ENCODE data around the gene ITIH3.

DNA sequence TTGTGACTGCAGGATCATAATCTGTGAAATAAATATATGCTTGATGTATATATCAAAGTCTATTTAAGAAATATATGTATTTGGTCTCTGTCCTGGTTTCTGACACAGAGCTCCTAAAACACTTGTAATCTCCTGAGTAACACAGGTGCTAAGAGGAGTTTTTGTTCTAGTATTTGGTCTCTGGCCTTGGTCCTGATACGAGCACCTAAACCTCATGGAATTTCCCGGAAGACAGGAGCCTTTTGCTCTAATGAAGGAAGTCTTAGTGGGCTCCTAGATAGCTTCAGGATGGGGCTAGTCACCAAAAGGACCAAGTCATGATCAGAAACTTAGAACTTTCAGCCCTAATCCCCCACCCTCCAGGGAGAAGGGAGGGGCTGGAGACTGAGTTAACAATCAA is 59.4 kb downstream of the ITIH3 start:
- TF ChIP-seq RAD21 (IDR thresholded peaks at IDR 0.05; ENCODE audit: insufficient read depth, low read depth, low read length) (no peak), GABPA (IDR thresholded peaks at IDR 0.05; ENCODE audit: low read depth) (no peak), CBFB (IDR thresholded peaks at IDR 0.05; ENCODE audit: low read depth) (no peak), MXI1 (IDR thresholded peaks at IDR 0.05; ENCODE audit: low read depth, low read length) (no peak), RB1 (IDR thresholded peaks at IDR 0.05; ENCODE audit: borderline replicate concordance) (no peak)
- TF ChIP-seq, protein P1, sequence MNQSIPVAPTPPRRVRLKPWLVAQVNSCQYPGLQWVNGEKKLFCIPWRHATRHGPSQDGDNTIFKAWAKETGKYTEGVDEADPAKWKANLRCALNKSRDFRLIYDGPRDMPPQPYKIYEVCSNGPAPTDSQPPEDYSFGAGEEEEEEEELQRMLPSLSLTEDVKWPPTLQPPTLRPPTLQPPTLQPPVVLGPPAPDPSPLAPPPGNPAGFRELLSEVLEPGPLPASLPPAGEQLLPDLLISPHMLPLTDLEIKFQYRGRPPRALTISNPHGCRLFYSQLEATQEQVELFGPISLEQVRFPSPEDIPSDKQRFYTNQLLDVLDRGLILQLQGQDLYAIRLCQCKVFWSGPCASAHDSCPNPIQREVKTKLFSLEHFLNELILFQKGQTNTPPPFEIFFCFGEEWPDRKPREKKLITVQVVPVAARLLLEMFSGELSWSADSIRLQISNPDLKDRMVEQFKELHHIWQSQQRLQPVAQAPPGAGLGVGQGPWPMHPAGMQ (IDR thresholded peaks at IDR 0.05; ENCODE audit: borderline replicate concordance), result no peak
